Adipocyte (in vitro differentiated cells): ENCODE measurements around the gene NR1D2.

Experiments used
- DNase-seq: peaks from one replicate; pipeline ENCODE4 v3.0.0-alpha.2; 2015; ENCODE audit warnings: low read depth
- H3K27me3 ChIP-seq: replicated peaks from 2 replicates; pipeline ENCODE4 v1.7.0; 2013; ENCODE audit warnings: mild to moderate bottlenecking, low read length, moderate library complexity; ENCODE audit not compliant: control insufficient read depth, insufficient read depth
- H3K36me3 ChIP-seq: 2 replicates; pipeline ENCODE4 v1.7.0; 2013; ENCODE audit warnings: low read length, mild to moderate bottlenecking, moderate library complexity; ENCODE audit not compliant: control insufficient read depth, insufficient read depth, severe bottlenecking
- H3K4me1 ChIP-seq: 2 replicates; pipeline ENCODE4 v1.7.0; 2013; ENCODE audit warnings: mild to moderate bottlenecking, low read length, moderate library complexity; ENCODE audit not compliant: control insufficient read depth, insufficient read depth
- H3K4me3 ChIP-seq: 2 replicates; pipeline ENCODE4 v1.7.0; 2013; ENCODE audit warnings: mild to moderate bottlenecking, low read length, moderate library complexity
- H3K9ac ChIP-seq: 2 replicates; pipeline ENCODE4 v1.7.0; 2013; ENCODE audit warnings: mild to moderate bottlenecking, low read length, moderate library complexity
- H3K9me3 ChIP-seq: 2 replicates; pipeline ENCODE4 v1.7.0; 2013; ENCODE audit warnings: mild to moderate bottlenecking, low read length, moderate library complexity; ENCODE audit not compliant: control insufficient read depth

The NR1D2 gene

GRCh38 chr3:23966328-23966727, 21.2 kb downstream of the NR1D2 start:
- H3K4me3 ChIP-seq = no peak overlapping the region
- no peaks in the 10 kb centered on the region for H3K9me3 ChIP-seq
- no peak overlapping the region for H3K9ac ChIP-seq
- H3K27me3 ChIP-seq = no peaks in the 10 kb centered on the region
- peaks cover 34% of the 10 kb centered on the region for H3K36me3 ChIP-seq
- peak; percentile 78 for DNase-seq
- H3K4me1 ChIP-seq = peaks cover 28% of the 10 kb centered on the region

GRCh38 chr3:23968463-23969184, 23.5 kb downstream of the NR1D2 start:
- H3K27me3 ChIP-seq = no peaks in the 10 kb centered on the region
- no peaks in the 10 kb centered on the region for H3K9me3 ChIP-seq
- H3K36me3 ChIP-seq = peaks cover 34% of the 10 kb centered on the region
- DNase-seq = peak; percentile 63
- H3K9ac ChIP-seq = no peak overlapping the region
- no peak overlapping the region for H3K4me3 ChIP-seq
- peaks cover 25% of the 10 kb centered on the region for H3K4me1 ChIP-seq

GRCh38 chr3:23969393-23969792, 24.3 kb downstream of the NR1D2 start:
- DNase-seq = no peak
- Histone ChIP-seq H3K4me3 (no peak overlapping the region), H3K9ac (no peak overlapping the region), H3K36me3 (peaks cover 33% of the 10 kb centered on the region), H3K4me1 (peaks cover 19% of the 10 kb centered on the region), H3K27me3 (no peaks in the 10 kb centered on the region), H3K9me3 (no peaks in the 10 kb centered on the region)

GRCh38 chr3:23971684-23972083, 26.6 kb downstream of the NR1D2 start:
- no peaks in the 10 kb centered on the region for H3K27me3 ChIP-seq
- no peak overlapping the region for H3K4me3 ChIP-seq
- H3K9me3 ChIP-seq = no peaks in the 10 kb centered on the region
- H3K9ac ChIP-seq = no peak overlapping the region
- H3K36me3 ChIP-seq = peaks cover 34% of the 10 kb centered on the region
- peaks cover 13% of the 10 kb centered on the region for H3K4me1 ChIP-seq
- no peak for DNase-seq

GRCh38 chr3:23976555-23976954, 31.5 kb downstream of the NR1D2 start:
- no peaks in the 10 kb centered on the region for H3K27me3 ChIP-seq
- no peak overlapping the region for H3K4me3 ChIP-seq
- H3K36me3 ChIP-seq = peaks cover 41% of the 10 kb centered on the region
- DNase-seq = no peak
- no peak overlapping the region for H3K9ac ChIP-seq
- H3K4me1 ChIP-seq = peaks cover 14% of the 10 kb centered on the region
- H3K9me3 ChIP-seq = no peaks in the 10 kb centered on the region

- Histone ChIP-seq H3K4me1 (peaks cover 14% of the 10 kb centered on the region), H3K36me3 (peaks cover 23% of the 10 kb centered on the region), H3K9ac (no peak overlapping the region), H3K4me3 (peak overlapping the region; percentile 24), H3K27me3 (no peaks in the 10 kb centered on the region), H3K9me3 (no peaks in the 10 kb centered on the region)
- DNase-seq = peak; percentile 34
Measured at GRCh38 chr3:23979569-23979968, 34.5 kb downstream of the NR1D2 start.

GRCh38 chr3:23981136-23981535, 36.0 kb downstream of the NR1D2 start:
- DNase-seq = no peak
- Histone ChIP-seq H3K4me1 (peaks cover 14% of the 10 kb centered on the region), H3K9me3 (no peaks in the 10 kb centered on the region), H3K36me3 (peaks cover 18% of the 10 kb centered on the region), H3K27me3 (no peaks in the 10 kb centered on the region), H3K4me3 (no peak overlapping the region), H3K9ac (no peak overlapping the region)

GRCh38 chr3:23981955-23982354, 36.9 kb downstream of the NR1D2 start:
- H3K4me3 ChIP-seq = no peak overlapping the region
- H3K36me3 ChIP-seq = peaks cover 13% of the 10 kb centered on the region
- DNase-seq = no peak
- H3K27me3 ChIP-seq = no peaks in the 10 kb centered on the region
- peaks cover 14% of the 10 kb centered on the region for H3K4me1 ChIP-seq
- no peaks in the 10 kb centered on the region for H3K9me3 ChIP-seq
- no peak overlapping the region for H3K9ac ChIP-seq

GRCh38 chr3:23984934-23985333, 39.8 kb downstream of the NR1D2 start:
- DNase-seq = no peak
- Histone ChIP-seq H3K27me3 (no peaks in the 10 kb centered on the region), H3K4me3 (no peak overlapping the region), H3K36me3 (no peaks in the 10 kb centered on the region), H3K4me1 (peaks cover 3% of the 10 kb centered on the region), H3K9ac (no peak overlapping the region), H3K9me3 (no peaks in the 10 kb centered on the region)

GRCh38 chr3:23985747-23986544, 40.9 kb downstream of the NR1D2 start:
- Histone ChIP-seq H3K36me3 (no peaks in the 10 kb centered on the region), H3K27me3 (no peaks in the 10 kb centered on the region), H3K9ac (no peak overlapping the region), H3K4me3 (no peak overlapping the region), H3K4me1 (no peaks in the 10 kb centered on the region), H3K9me3 (no peaks in the 10 kb centered on the region)
- DNase-seq = no peak

GRCh38 chr3:23987356-23987755, 42.3 kb downstream of the NR1D2 start:
- Histone ChIP-seq H3K4me3 (no peak overlapping the region), H3K27me3 (no peaks in the 10 kb centered on the region), H3K9me3 (no peaks in the 10 kb centered on the region), H3K9ac (no peak overlapping the region), H3K36me3 (no peaks in the 10 kb centered on the region), H3K4me1 (peaks cover 4% of the 10 kb centered on the region)
- no peak for DNase-seq
